Testis (tissue), 3 donors: ENCODE measurements around the gene NEDD9. TPM values are rescaled to one million over a fixed set of nuclear protein-coding genes. Genes with fewer than 3 reads are reported as not detected.

Source experiments
- DNase-seq: peaks from one replicate; pipeline ENCODE4 v3.0.0-alpha.2; 2019
- H3K27ac ChIP-seq, 2 donors: fragments of 200-600 bp; sonication (generic); one replicate each; pipeline ENCODE4 v1.5.1; 2019
- H3K27me3 ChIP-seq: fragments of 200-600 bp; sonication (generic); one replicate; pipeline ENCODE4 v1.5.1; 2019
- H3K36me3 ChIP-seq: fragments of 200-600 bp; sonication (generic); one replicate; pipeline ENCODE4 v1.5.1; 2017; ENCODE audit warnings: low read depth; ENCODE audit errors: missing control alignments
- H3K4me1 ChIP-seq: fragments of 200-600 bp; sonication (generic); one replicate; pipeline ENCODE4 v1.5.1; 2019
- H3K4me3 ChIP-seq, 2 donors: fragments of 200-600 bp; sonication (generic); one replicate each; pipeline ENCODE4 v1.5.1; 2017 to 2019
- H3K9me3 ChIP-seq: fragments of 200-600 bp; sonication (generic); one replicate; pipeline ENCODE4 v1.5.1; 2017
- POLR2A ChIP-seq: fragments of 450-650 bp; IDR thresholded peaks from one replicate; pipeline ENCODE4 v1.6.1; 2017; ENCODE audit warnings: antibody characterized with exemption, mild to moderate bottlenecking, moderate library complexity
- WGBS, 2 donors: methylation state at CpG; one replicate each; pipeline ENCODE4 v1.1.5; 2018; 5-methylcytosine and 5-hydroxymethylcytosine counted together
- intact Hi-C: fragments of 100-400 bp; cut with DNase I; formaldehyde crosslinking; loops from one replicate; pipeline ENCODE4 v1.15.1; 2023; ENCODE audit warnings: low total_unique reads
- polyA plus RNA-seq: library from polyadenylated mRNA; stranded (reverse); fragments of 350-450 nt; fragmentation: Illumina TruSeq; extraction: RNeasy Lipid Tissue Mini Kit (QIAGEN cat#74804); gene quantifications from one replicate; pipeline ENCODE4 v1.2.3, GENCODE V29; 2014; ENCODE audit warnings: low read depth, low replicate concordance; ENCODE audit not compliant: insufficient read depth
- total RNA-seq, 2 donors: library from RNA; depleted of rRNA; stranded (reverse); fragments of >200 nt; gene quantifications; one replicate each; pipeline ENCODE4 v1.2.3, GENCODE V29; 2016
- TF ChIP-seq, protein P1 (sequence below), 3 experiments: fragments of 450-650 bp in 2 of 3; fragments of 200-600 bp in 1 of 3; sonication (generic) in 1 of 3; IDR thresholded peaks; one replicate each; pipeline ENCODE4 v1.5.1; 2016 to 2019; ENCODE audit warnings: antibody characterized with exemption in 3 of 3, mild to moderate bottlenecking in 2 of 3, moderate library complexity in 1 of 3

Gene NEDD9
- total and polyA plus RNA-seq, 3 donors from 2014 or later = 21.0 to 67.0 (median 31.8) TPM

DNA sequence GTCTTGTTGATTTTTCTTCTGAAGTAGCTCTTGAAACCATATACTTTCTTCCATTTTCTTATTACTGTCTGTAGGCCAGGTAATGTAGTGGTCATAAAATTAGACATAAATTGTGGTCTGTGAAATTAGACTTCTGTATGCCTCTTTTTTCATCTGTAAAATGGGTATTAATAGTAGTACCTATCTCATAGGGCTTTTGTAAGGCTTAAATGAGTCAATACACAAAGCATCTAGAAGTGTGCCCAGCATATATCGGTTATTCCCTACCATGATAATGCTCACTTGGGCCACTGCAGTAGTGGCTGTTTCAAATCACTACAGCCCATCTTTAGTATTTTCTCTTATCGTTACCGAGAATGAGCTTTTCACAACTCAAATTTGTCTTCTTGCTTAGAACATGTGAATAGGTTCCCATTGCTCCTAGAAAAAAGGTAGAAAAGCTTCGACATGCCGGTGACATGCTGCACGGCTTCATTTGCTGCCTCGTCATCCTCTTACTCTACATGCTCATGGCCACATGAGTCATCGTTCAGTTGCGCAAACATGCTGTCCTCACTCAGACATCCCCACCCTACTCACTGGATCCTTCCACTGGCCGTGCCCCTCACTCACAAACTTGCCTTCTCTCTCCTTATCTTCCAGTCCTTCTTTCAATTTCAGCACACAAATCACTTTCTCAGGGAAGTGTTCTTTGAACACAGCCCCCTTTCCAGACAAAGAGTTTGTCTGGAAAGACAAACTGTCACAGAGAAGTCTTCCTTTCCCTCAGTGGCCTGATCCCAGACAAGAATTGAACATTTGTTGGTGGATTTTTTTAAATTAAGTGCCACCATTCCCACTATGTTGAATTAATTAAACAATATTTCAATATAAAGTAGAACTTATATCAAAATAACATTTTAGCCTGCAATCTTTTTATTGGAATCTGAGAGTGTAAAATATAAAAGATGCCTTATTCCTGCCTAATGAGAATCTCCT lies 88.8 kb downstream of the NEDD9 start:
- TF ChIP-seq POLR2A = no peak
- TF ChIP-seq, protein P1, sequence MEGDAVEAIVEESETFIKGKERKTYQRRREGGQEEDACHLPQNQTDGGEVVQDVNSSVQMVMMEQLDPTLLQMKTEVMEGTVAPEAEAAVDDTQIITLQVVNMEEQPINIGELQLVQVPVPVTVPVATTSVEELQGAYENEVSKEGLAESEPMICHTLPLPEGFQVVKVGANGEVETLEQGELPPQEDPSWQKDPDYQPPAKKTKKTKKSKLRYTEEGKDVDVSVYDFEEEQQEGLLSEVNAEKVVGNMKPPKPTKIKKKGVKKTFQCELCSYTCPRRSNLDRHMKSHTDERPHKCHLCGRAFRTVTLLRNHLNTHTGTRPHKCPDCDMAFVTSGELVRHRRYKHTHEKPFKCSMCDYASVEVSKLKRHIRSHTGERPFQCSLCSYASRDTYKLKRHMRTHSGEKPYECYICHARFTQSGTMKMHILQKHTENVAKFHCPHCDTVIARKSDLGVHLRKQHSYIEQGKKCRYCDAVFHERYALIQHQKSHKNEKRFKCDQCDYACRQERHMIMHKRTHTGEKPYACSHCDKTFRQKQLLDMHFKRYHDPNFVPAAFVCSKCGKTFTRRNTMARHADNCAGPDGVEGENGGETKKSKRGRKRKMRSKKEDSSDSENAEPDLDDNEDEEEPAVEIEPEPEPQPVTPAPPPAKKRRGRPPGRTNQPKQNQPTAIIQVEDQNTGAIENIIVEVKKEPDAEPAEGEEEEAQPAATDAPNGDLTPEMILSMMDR (IDR thresholded peaks at IDR 0.05) = no peak
- intact Hi-C loops = loop anchor here (2.0 kb wide), 1 partner anchor 353 kb away; no protein-coding TSS in a partner anchor
- H3K36me3 ChIP-seq = no peaks in the 10 kb centered on the region
- no peak overlapping the region for H3K27ac ChIP-seq
- H3K27me3 ChIP-seq = no peaks in the 10 kb centered on the region
- 85 to 94% methylated on average over 10 of the region's 10 CpGs for WGBS, 2 donors
- H3K4me1 ChIP-seq = peaks cover 4% of the 10 kb centered on the region
- peak; percentile 51 for DNase-seq
- no peaks in the 10 kb centered on the region for H3K9me3 ChIP-seq
- no peak overlapping the region for H3K4me3 ChIP-seq

DNA sequence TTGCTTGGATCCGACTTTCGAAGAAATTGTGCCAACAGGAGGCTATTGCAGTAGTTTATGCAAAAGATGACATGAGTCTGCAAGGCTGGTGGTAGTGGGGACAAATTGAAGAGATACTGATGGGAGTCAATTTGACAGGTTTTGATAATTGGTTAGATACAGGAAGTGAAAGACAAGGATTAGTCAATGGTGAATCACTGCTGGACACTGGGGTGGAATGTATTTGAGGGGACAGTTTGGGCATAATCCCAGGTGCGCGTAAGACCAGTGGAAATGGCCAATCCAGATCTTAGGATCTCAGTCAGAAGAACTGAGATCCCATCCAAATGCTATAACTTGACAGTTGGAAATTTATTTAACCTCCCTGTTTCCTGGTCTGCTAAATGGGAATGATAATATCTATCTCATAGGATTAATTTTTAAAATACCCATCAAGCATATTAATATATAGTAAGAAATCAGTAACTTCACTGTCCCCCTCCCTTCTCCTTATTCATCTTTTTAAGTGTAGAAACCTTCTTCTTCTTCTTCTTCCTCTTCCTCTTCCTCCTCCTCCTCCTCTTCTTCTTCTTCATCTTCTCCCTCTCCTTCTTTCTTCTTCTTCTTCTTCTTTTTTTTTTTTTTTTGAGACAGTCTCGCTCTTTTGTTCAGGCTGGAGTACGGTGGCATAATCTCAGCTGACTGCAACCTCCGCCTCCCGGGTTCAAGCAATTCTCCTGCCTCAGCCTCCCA lies 90.0 kb downstream of the NEDD9 start:
- no peak overlapping the region for H3K27ac ChIP-seq
- no peaks in the 10 kb centered on the region for H3K36me3 ChIP-seq
- WGBS, 2 donors = 95 to 97% methylated on average over 8 of the region's 8 CpGs
- no peaks in the 10 kb centered on the region for H3K9me3 ChIP-seq
- H3K4me1 ChIP-seq = peaks cover 4% of the 10 kb centered on the region
- intact Hi-C loops = no loop called here
- H3K27me3 ChIP-seq = no peaks in the 10 kb centered on the region
- H3K4me3 ChIP-seq = no peak overlapping the region
- TF ChIP-seq, protein P1 (IDR thresholded peaks at IDR 0.05) = no peak
- no peak for TF ChIP-seq POLR2A
- no peak for DNase-seq

DNA sequence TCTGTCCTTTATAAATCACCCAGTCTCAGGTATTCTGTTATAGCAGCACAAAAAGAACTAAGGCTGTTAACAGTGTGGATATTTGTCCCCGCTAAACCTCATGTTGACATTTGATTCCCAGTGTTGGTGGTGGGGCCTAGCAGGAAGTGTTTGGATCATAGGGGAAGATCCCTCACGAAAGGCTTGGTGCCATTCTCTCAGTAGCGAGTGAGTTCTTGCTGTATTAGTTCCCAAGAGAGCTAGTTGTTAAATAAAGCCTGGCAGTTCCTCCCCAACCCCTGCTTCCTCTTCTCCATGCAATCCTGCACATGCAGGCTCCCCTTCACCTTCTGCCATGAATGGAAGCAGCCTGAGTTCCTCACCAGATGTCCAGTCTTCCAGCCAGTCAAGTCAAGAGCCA lies 91.2 kb downstream of the NEDD9 start:
- H3K27ac ChIP-seq = no peak overlapping the region
- no peaks in the 10 kb centered on the region for H3K36me3 ChIP-seq
- no peaks in the 10 kb centered on the region for H3K9me3 ChIP-seq
- 82 to 86% methylated on average over 3 of the region's 3 CpGs for WGBS, 2 donors
- no peak for DNase-seq
- intact Hi-C loops = no loop called here
- no peaks in the 10 kb centered on the region for H3K27me3 ChIP-seq
- H3K4me1 ChIP-seq = peaks cover 4% of the 10 kb centered on the region
- H3K4me3 ChIP-seq = no peak overlapping the region
- TF ChIP-seq, protein P1 (IDR thresholded peaks at IDR 0.05) = no peak
- no peak for TF ChIP-seq POLR2A

DNA sequence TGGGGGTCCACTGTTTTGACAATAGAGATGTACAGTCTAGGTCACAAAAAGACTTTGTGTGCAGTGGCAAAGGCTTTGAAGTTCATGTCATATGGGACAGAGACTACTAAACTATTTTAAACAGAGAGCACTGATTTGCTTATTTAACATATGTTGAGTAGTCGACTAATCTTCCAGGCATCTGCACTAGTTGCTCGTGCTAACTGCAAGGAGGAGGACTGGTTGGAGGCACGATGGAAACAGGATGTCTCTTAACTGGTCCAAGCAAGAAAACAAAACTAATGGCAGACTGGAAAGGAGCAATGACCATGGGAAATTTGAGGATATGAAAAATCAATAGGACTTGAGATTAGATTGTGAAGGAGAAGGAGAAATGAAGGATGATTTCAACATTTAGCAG lies 92.4 kb downstream of the NEDD9 start:
- Histone ChIP-seq H3K36me3 (no peaks in the 10 kb centered on the region), H3K4me1 (peaks cover 4% of the 10 kb centered on the region), H3K27ac (no peak overlapping the region), H3K4me3 (no peak overlapping the region), H3K27me3 (no peaks in the 10 kb centered on the region), H3K9me3 (no peaks in the 10 kb centered on the region)
- DNase-seq = no peak
- TF ChIP-seq, protein P1 (IDR thresholded peaks at IDR 0.05) = no peak
- TF ChIP-seq POLR2A = no peak
- intact Hi-C loops = no loop called here
- 79 to 87% methylated on average over 3 of the region's 3 CpGs for WGBS, 2 donors
